PC-9 (cell line): Measurements from ENCODE around the gene KLK5.

Experiments used
- CTCF ChIP-seq: fragments of 200-600 bp; sonication (generic); conservative IDR thresholded peaks from 2 replicates; pipeline ENCODE4 v1.6.1; 2017; ENCODE audit warnings: mixed run types, antibody characterized with exemption, mild to moderate bottlenecking, moderate library complexity
- EZH2 ChIP-seq: fragments of 200-600 bp; sonication (generic); IDR thresholded peaks from 2 replicates; pipeline ENCODE4 v1.8.0; 2017; ENCODE audit warnings: antibody characterized with exemption, low read depth

- no peak for TF ChIP-seq CTCF
- TF ChIP-seq EZH2 = no peak
Measured at GRCh38 chr19:50949861-50950260, 3.0 kb downstream of the KLK5 start.
